Mesenchymal stem cell (in vitro differentiated cells and primary cell): Measurements from ENCODE around the gene CPD. TPM values are rescaled to one million over a fixed set of nuclear protein-coding genes. Genes with fewer than 3 reads are reported as not detected.

Experiments used
- small RNA-seq: library from polyadenylated mRNA; stranded (forward); fragments of <200 nt; extraction: miRNeasy Mini kit (QIAGEN cat#:217004); gene quantifications from one replicate; pipeline ENCODE3, GENCODE V24; 2013; ENCODE audit warnings: low read depth

The CPD gene

Small RNA genes within 50 kb of the gene (small RNA-seq; reads per million reads assigned to genes)
- gene RF00019, result not detected
- gene RNU6-990P, result not detected
